CD14-positive monocyte (primary cell): Measurements from ENCODE around the gene SCML1. TPM values are rescaled to one million over a fixed set of nuclear protein-coding genes. Genes with fewer than 3 reads are reported as not detected.

Experiments used
- DNase-seq, 3 donors: peaks; one replicate each; pipeline ENCODE4 v3.0.0-alpha.2; 2011 to 2022
- H2AFZ ChIP-seq: 2 replicates; pipeline ENCODE4 v1.6.0; 2012; ENCODE audit warnings: mild to moderate bottlenecking, low read depth, low read length, inconsistent platforms; ENCODE audit not compliant: insufficient read depth, poor library complexity, severe bottlenecking
- H3K27ac ChIP-seq, 2 donors: 1 replicate in 1 of 2; 2 replicates in 1 of 2; pipeline ENCODE4 v1.5.1; 2012 to 2013; ENCODE audit warnings: low read length in 2 of 2, control low read depth in 1 of 2, inconsistent platforms in 1 of 2, low read depth in 1 of 2, mild to moderate bottlenecking in 1 of 2
- H3K27me3 ChIP-seq, 2 donors: one replicate each; pipeline versions ENCODE4 v1.6.0 to v1.6.1; 2011 to 2013; ENCODE audit warnings: low read length in 2 of 2; ENCODE audit not compliant: control insufficient read depth in 2 of 2, insufficient read depth in 2 of 2
- H3K36me3 ChIP-seq, 2 donors: replicated peaks in 1 of 2; 1 replicate in 1 of 2; 2 replicates in 1 of 2; pipeline versions ENCODE4 v1.5.1 to v1.6.1; 2012 to 2013; ENCODE audit warnings: low read length in 2 of 2, control low read depth in 1 of 2, inconsistent platforms in 1 of 2, mild to moderate bottlenecking in 1 of 2; ENCODE audit not compliant: insufficient read depth in 2 of 2, control insufficient read depth in 1 of 2
- H3K4me1 ChIP-seq, 2 donors: 1 replicate in 1 of 2; 2 replicates in 1 of 2; pipeline versions ENCODE4 v1.5.1 to v1.6.1; 2012 to 2013; ENCODE audit warnings: low read length in 2 of 2, control low read depth in 1 of 2, inconsistent platforms in 1 of 2, mild to moderate bottlenecking in 1 of 2, moderate library complexity in 1 of 2; ENCODE audit not compliant: insufficient read depth in 2 of 2, control insufficient read depth in 1 of 2
- H3K4me2 ChIP-seq: replicated peaks from 2 replicates; pipeline ENCODE3; 2012; ENCODE audit warnings: low read length, moderate library complexity, mild to moderate bottlenecking; ENCODE audit not compliant: poor library complexity, severe bottlenecking; ENCODE audit errors: extremely low read depth
- H3K4me3 ChIP-seq, 3 experiments: fragments of 200-600 bp in 1 of 3; sonication (generic) in 1 of 3; replicated peaks in 1 of 3; 1 replicate in 2 of 3; 2 replicates in 1 of 3; pipeline ENCODE4 v1.5.1; 2011 to 2013; ENCODE audit warnings: low read length in 3 of 3, mild to moderate bottlenecking in 3 of 3, control low read depth in 2 of 3, low read depth in 2 of 3, inconsistent platforms in 1 of 3, moderate library complexity in 1 of 3
- H3K79me2 ChIP-seq: 2 replicates; pipeline ENCODE4 v1.6.0; 2012; ENCODE audit warnings: mild to moderate bottlenecking, control low read depth, inconsistent platforms, low read length, moderate library complexity; ENCODE audit not compliant: insufficient read depth
- H3K9ac ChIP-seq: 2 replicates; pipeline ENCODE4 v1.6.0; 2017; ENCODE audit warnings: low read length, mild to moderate bottlenecking; ENCODE audit not compliant: insufficient read depth, poor library complexity, severe bottlenecking
- H3K9me3 ChIP-seq, 2 donors: replicated peaks in 1 of 2; 1 replicate in 1 of 2; 2 replicates in 1 of 2; pipeline versions ENCODE4 v1.5.1 to v1.6.1; 2012 to 2013; ENCODE audit warnings: low read length in 2 of 2, control low read depth in 1 of 2; ENCODE audit not compliant: control insufficient read depth in 1 of 2, insufficient read depth in 1 of 2
- H4K20me1 ChIP-seq: 2 replicates; pipeline ENCODE4 v1.6.0; 2012; ENCODE audit warnings: mild to moderate bottlenecking, low read length, control low read depth, moderate library complexity; ENCODE audit not compliant: insufficient read depth
- H3K27ac Mint-ChIP-seq, 7 donors: one replicate each; pipeline ENCODE4 v1.8.0; 2020; ENCODE audit warnings: mild to moderate bottlenecking in 7 of 7, mixed read lengths in 7 of 7, moderate library complexity in 6 of 7, inconsistent platforms in 2 of 7
- H3K27me3 Mint-ChIP-seq, 3 donors: one replicate each; pipeline ENCODE4 v1.8.0; 2021 to 2022; ENCODE audit warnings: low read depth in 3 of 3, mild to moderate bottlenecking in 3 of 3, mixed read lengths in 3 of 3, moderate library complexity in 3 of 3, inconsistent platforms in 1 of 3
- H3K36me3 Mint-ChIP-seq, 2 donors: one replicate each; pipeline ENCODE4 v1.8.0; 2020; ENCODE audit warnings: mixed read lengths in 2 of 2, inconsistent platforms in 1 of 2, mild to moderate bottlenecking in 1 of 2
- H3K4me1 Mint-ChIP-seq: one replicate; pipeline ENCODE4 v1.8.0; 2020; ENCODE audit warnings: mild to moderate bottlenecking, mixed read lengths
- H3K4me3 Mint-ChIP-seq, 2 donors: one replicate each; pipeline ENCODE4 v1.8.0; 2020; ENCODE audit warnings: mild to moderate bottlenecking in 2 of 2, mixed read lengths in 2 of 2, moderate library complexity in 1 of 2
- H3K9me3 Mint-ChIP-seq, 7 donors: one replicate each; pipeline ENCODE4 v1.8.0; 2020 to 2022; ENCODE audit warnings: mixed read lengths in 7 of 7, mild to moderate bottlenecking in 6 of 7, moderate library complexity in 6 of 7, inconsistent platforms in 2 of 7
- CTCF ChIP-seq: fragments of 200-600 bp; IDR thresholded peaks from one replicate; pipeline ENCODE4 v1.8.0; 2022; ENCODE audit warnings: antibody characterized with exemption, mild to moderate bottlenecking
- WGBS: methylation state at CpG from one replicate; pipeline ENCODE4 v1.1.5; 2013; ENCODE audit warnings: missing lambda C conversion rate; ENCODE audit not compliant: insufficient coverage; 5-methylcytosine and 5-hydroxymethylcytosine counted together
- intact Hi-C, 2 donors: fragments of 100-400 bp; cut with micrococcal nuclease; formaldehyde crosslinking; loops; one replicate each; pipeline versions ENCODE4 v1.15.0 to v1.15.1; 2023
- polyA plus RNA-seq, 3 donors: library from polyadenylated mRNA; depleted of rRNA in 1 of 3; unstranded in 2 of 3; stranded (reverse) in 1 of 3; fragments of 300-500 nt in 2 of 3; fragments of >200 nt in 1 of 3; fragmentation: Illumina TruSeq in 2 of 3; gene quantifications; 1 replicate in 2 of 3; 2 replicates in 1 of 3; pipeline ENCODE4 v1.2.3, GENCODE V29; 2012 to 2021

The SCML1 gene
- polyA plus RNA-seq, 3 donors: 0.56 to 8.5 (median 1.4) TPM

- Histone ChIP-seq H4K20me1 (no peaks in the 10 kb centered on the region), H3K4me1 (no peaks in the 10 kb centered on the region), H3K9ac (no peak overlapping the region), H3K36me3 (no peaks in the 10 kb centered on the region), H2AFZ (no peak overlapping the region), H3K4me2 (no peak overlapping the region), H3K27me3 (peaks cover 0 to 2% of the 10 kb centered on the region in 2 donors), H3K4me3 (no peak overlapping the region), H3K9me3 (peaks cover 0 to 3% of the 10 kb centered on the region in 2 donors), H3K79me2 (no peaks in the 10 kb centered on the region), H3K27ac (no peak overlapping the region)
- Mint-ChIP-seq H3K27me3 (peaks cover 4 to 12% (median 6%) of the 10 kb centered on the region in 3 donors), H3K9me3 (peaks cover 0 to 3% (median 1%) of the 10 kb centered on the region in 7 donors), H3K36me3 (peaks cover 0 to 3% of the 10 kb centered on the region in 2 donors), H3K4me3 (no peak overlapping the region), H3K27ac (peak overlapping the region in 1 of 7 donors; percentile 76), H3K4me1 (no peaks in the 10 kb centered on the region)
- intact Hi-C loops: no loop called here
- no peak for TF ChIP-seq CTCF
- DNase-seq: no peak
These were observed 18.6 kb upstream of the SCML1 start for GRCh38 chrX:17718649-17719165.

GRCh38 chrX:17719711-17720110, 17.6 kb upstream of the SCML1 start:
- H3K36me3 Mint-ChIP-seq: peaks cover 0 to 3% of the 10 kb centered on the region in 2 donors
- H3K4me1 ChIP-seq: no peaks in the 10 kb centered on the region
- no peaks in the 10 kb centered on the region for H3K4me1 Mint-ChIP-seq
- H3K9ac ChIP-seq: no peak overlapping the region
- peaks cover 4 to 14% (median 6%) of the 10 kb centered on the region in 3 donors for H3K27me3 Mint-ChIP-seq
- H3K27ac Mint-ChIP-seq: peak overlapping the region in 1 of 7 donors; percentile 1
- no peak overlapping the region for H3K4me3 ChIP-seq
- no peak for TF ChIP-seq CTCF
- H3K27me3 ChIP-seq: peaks cover 0 to 2% of the 10 kb centered on the region in 2 donors
- no peak overlapping the region for H3K4me2 ChIP-seq
- H3K4me3 Mint-ChIP-seq: no peak overlapping the region
- H3K9me3 ChIP-seq: peaks cover 0 to 3% of the 10 kb centered on the region in 2 donors
- no peaks in the 10 kb centered on the region for H3K79me2 ChIP-seq
- no peaks in the 10 kb centered on the region for H3K36me3 ChIP-seq
- 88% methylated on average over 3 of the region's 6 CpGs for WGBS
- H3K27ac ChIP-seq: no peak overlapping the region
- no peaks in the 10 kb centered on the region for H4K20me1 ChIP-seq
- H2AFZ ChIP-seq: no peak overlapping the region
- H3K9me3 Mint-ChIP-seq: peaks cover 0 to 3% (median 1%) of the 10 kb centered on the region in 7 donors
- DNase-seq: no peak
- intact Hi-C loops: no loop called here
